Measurements from ENCODE around the gene NTPCR. TPM values are rescaled to one million over a fixed set of nuclear protein-coding genes. Genes with fewer than 3 reads are reported as not detected.

The NTPCR gene
- total RNA-seq, 1 experiment from 2014 or later: 34.2 TPM

DNA sequence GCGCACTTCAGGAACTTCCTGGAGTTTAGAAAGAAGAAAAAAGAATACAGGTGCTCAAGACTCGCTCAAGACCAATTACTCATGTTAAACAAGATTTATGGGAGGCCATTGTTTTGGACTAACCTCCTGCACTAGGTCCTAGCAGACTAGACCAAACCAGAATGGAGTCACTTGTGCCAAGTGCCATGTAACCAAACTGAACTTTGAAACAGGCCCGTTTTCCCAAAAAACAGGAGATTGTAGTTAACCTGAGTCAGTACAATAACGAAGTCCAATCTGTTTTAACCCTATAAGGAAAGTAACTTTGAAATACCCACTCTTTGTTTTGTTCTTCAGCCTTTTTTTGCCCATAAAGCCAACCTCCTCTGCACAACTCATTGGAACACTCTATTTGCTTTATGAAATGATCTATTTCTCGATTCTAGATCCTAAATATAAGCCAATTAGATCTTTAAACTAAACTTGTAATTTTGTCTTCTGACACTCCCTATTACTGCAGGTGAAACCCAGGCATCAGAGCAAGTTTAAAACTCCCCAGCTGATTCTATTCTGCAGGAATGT is 695 bp upstream of the NTPCR start:
- TSS peak; percentile 95 for BruUV-seq (replicated peaks)
- H3K27me3 ChIP-seq (ENCODE audit: insufficient read depth, low read length): no peaks in the 10 kb centered on the region
- CTCF ChIA-PET: no interaction called here
- TF ChIP-seq SRF (IDR thresholded peaks at IDR 0.05; ENCODE audit: low read depth) (no peak), ZBTB33 (IDR thresholded peaks at IDR 0.05; ENCODE audit: extremely low read depth, insufficient replicate concordance, low read length) (no peak), ZFX (IDR thresholded peaks at IDR 0.05) (no peak), SIN3A (IDR thresholded peaks at IDR 0.05; ENCODE audit: low read depth) (no peak; the same call in 1 of the 2 replicates)
- H3K79me2 ChIP-seq (ENCODE audit: insufficient read depth, low read length): peaks cover 17% of the 10 kb centered on the region
- peak overlapping the region; percentile 63 for H2AFZ ChIP-seq (ENCODE audit: low read depth, low read length, poor library complexity, severe bottlenecking)
- peak overlapping the region; percentile 56 for H3K27ac ChIP-seq (ENCODE audit: low read depth, low read length)
- no peaks in the 10 kb centered on the region for H3K9me2 ChIP-seq (ENCODE audit: insufficient read depth)
- RAD21 ChIA-PET (ENCODE audit: low non-redundant PET in 1 of 2, low total read pairs in 2 of 2, uncharacterized antibody in 2 of 2, unreplicated experiment in 2 of 2): no interaction called here
- H3K4me2 ChIP-seq (ENCODE audit: low read length): peak overlapping the region; percentile 94
- intact Hi-C loops (cut with micrococcal nuclease): loop anchor here (2.0 kb wide), 1 partner anchor 315 kb away; no protein-coding TSS in a partner anchor
- no peaks in the 10 kb centered on the region for H3K36me3 ChIP-seq (ENCODE audit: control insufficient read depth in 1 of 2, insufficient read depth in 2 of 2, low read length in 2 of 2)
- POLR2A ChIA-PET: no interaction called here
- H3K9me3 ChIP-seq (ENCODE audit: control insufficient read depth in 1 of 2, insufficient read depth in 1 of 2, low read depth in 1 of 2, low read length in 2 of 2): no peaks in the 10 kb centered on the region
- DNase-seq (ENCODE audit: low read depth, low spot score) (no peak), ATAC-seq (no peak)
- no peaks in the 10 kb centered on the region for H4K20me1 ChIP-seq (ENCODE audit: insufficient read depth)
- H3K4me3 ChIP-seq (replicated peaks in 1 of 2; ENCODE audit: low read depth in 1 of 2, low read length in 2 of 2): peak overlapping the region; percentile 51 to 72
- peak overlapping the region; percentile 78 for H3K9ac ChIP-seq (ENCODE audit: low read length)
- H3K4me1 ChIP-seq (ENCODE audit: control insufficient read depth in 1 of 2, insufficient read depth in 2 of 2, low read length in 2 of 2): peaks cover 23 to 33% of the 10 kb centered on the region in 2 experiments

- no peaks in the 10 kb centered on the region for H3K9me2 ChIP-seq (ENCODE audit: insufficient read depth)
- ATAC-seq (peak; percentile 10; the same call in 1 of the 2 replicates), DNase-seq (ENCODE audit: low read depth, low spot score) (no peak)
- peaks cover 17% of the 10 kb centered on the region for H3K79me2 ChIP-seq (ENCODE audit: insufficient read depth, low read length)
- H3K27me3 ChIP-seq (ENCODE audit: insufficient read depth, low read length): no peaks in the 10 kb centered on the region
- H3K9me3 ChIP-seq (ENCODE audit: control insufficient read depth in 1 of 2, insufficient read depth in 1 of 2, low read depth in 1 of 2, low read length in 2 of 2): no peaks in the 10 kb centered on the region
- H3K36me3 ChIP-seq (ENCODE audit: control insufficient read depth in 1 of 2, insufficient read depth in 2 of 2, low read length in 2 of 2): no peaks in the 10 kb centered on the region
- H3K9ac ChIP-seq (ENCODE audit: low read length): peak overlapping the region; percentile 78
- no peaks in the 10 kb centered on the region for H4K20me1 ChIP-seq (ENCODE audit: insufficient read depth)
- intact Hi-C loops (cut with micrococcal nuclease): loop anchor here (2.0 kb wide), 1 partner anchor 316 kb away; no protein-coding TSS in a partner anchor
- CTCF ChIA-PET: no interaction called here
- H3K27ac ChIP-seq (ENCODE audit: low read depth, low read length): peak overlapping the region; percentile 56; the same call in 1 of the 2 replicates
- peaks cover 23 to 33% of the 10 kb centered on the region in 2 experiments for H3K4me1 ChIP-seq (ENCODE audit: control insufficient read depth in 1 of 2, insufficient read depth in 2 of 2, low read length in 2 of 2)
- POLR2A ChIA-PET: no interaction called here
- TF ChIP-seq REST (IDR thresholded peaks at IDR 0.05; ENCODE audit: low read depth) (peak; percentile 39), SP1 (IDR thresholded peaks at IDR 0.05; ENCODE audit: low read depth) (no peak)
- no TSS peak for BruUV-seq (replicated peaks)
- no peak overlapping the region for H2AFZ ChIP-seq (ENCODE audit: low read depth, low read length, poor library complexity, severe bottlenecking)
- peak overlapping the region; percentile 94 for H3K4me2 ChIP-seq (ENCODE audit: low read length)
- RAD21 ChIA-PET (ENCODE audit: low non-redundant PET in 1 of 2, low total read pairs in 2 of 2, uncharacterized antibody in 2 of 2, unreplicated experiment in 2 of 2): no interaction called here
- H3K4me3 ChIP-seq (replicated peaks in 1 of 2; ENCODE audit: low read depth in 1 of 2, low read length in 2 of 2): peak overlapping the region; percentile 51 to 72
These were observed 769 bp downstream of the NTPCR start for GRCh38 chr1:232951180-232951579.

Measured in HCT116 (cell line).